NOMO-1 treated with DMSO at 0.1 percent for 48 hours (cell line): ENCODE results near the gene MEF2C.

ENCODE experiments used
- DNase-seq: peaks from one replicate; lab custom pipeline; 2025; ENCODE audit not compliant: unreplicated experiment; lab: John Stamatoyannopoulos, UW

The MEF2C gene

GRCh38 chr5:88724201-88724600 is 158.8 kb downstream of the MEF2C start:
- no peak for DNase-seq

GRCh38 chr5:88722546-88723073 is 160.4 kb downstream of the MEF2C start:
- DNase-seq = no peak

- no peak for DNase-seq
Measured at GRCh38 chr5:88719434-88719833, 163.6 kb downstream of the MEF2C start.

GRCh38 chr5:88718736-88719135 is 164.2 kb downstream of the MEF2C start:
- DNase-seq = no peak

GRCh38 chr5:88716101-88716500 is 166.9 kb downstream of the MEF2C start:
- DNase-seq = no peak

- DNase-seq = no peak
Measured at GRCh38 chr5:88715503-88715902, 167.5 kb downstream of the MEF2C start.

GRCh38 chr5:88713818-88714217 is 169.2 kb downstream of the MEF2C start:
- no peak for DNase-seq

GRCh38 chr5:88708682-88709398 is 174.1 kb downstream of the MEF2C start:
- no peak for DNase-seq

- DNase-seq = no peak
Measured at GRCh38 chr5:88708021-88708420, 175.0 kb downstream of the MEF2C start.

- no peak for DNase-seq
Measured at GRCh38 chr5:88707216-88707965, 175.6 kb downstream of the MEF2C start.

GRCh38 chr5:88702332-88702731 is 180.7 kb downstream of the MEF2C start:
- DNase-seq = no peak

- no peak for DNase-seq
Measured at GRCh38 chr5:88700121-88700520, 182.9 kb downstream of the MEF2C start.

- DNase-seq = no peak
Measured at GRCh38 chr5:88698290-88698689, 184.7 kb downstream of the MEF2C start.

- no peak for DNase-seq
Measured at GRCh38 chr5:88696466-88696865, 186.5 kb downstream of the MEF2C start.

- no peak for DNase-seq
Measured at GRCh38 chr5:88695931-88696330, 187.1 kb downstream of the MEF2C start.

- no peak for DNase-seq
Measured at GRCh38 chr5:88695232-88695631, 187.8 kb downstream of the MEF2C start.

- DNase-seq = no peak
Measured at GRCh38 chr5:88694023-88694679, 188.8 kb downstream of the MEF2C start.

GRCh38 chr5:88693071-88693932 is 189.7 kb downstream of the MEF2C start:
- no peak for DNase-seq

- DNase-seq = no peak
Measured at GRCh38 chr5:88691945-88692868, 190.8 kb downstream of the MEF2C start.

GRCh38 chr5:88691230-88691582 is 191.8 kb downstream of the MEF2C start:
- DNase-seq = no peak
